Astrocyte (in vitro differentiated cells and primary cell): ENCODE measurements around the gene GGA3. TPM values are rescaled to one million over a fixed set of nuclear protein-coding genes. Genes with fewer than 3 reads are reported as not detected.

ENCODE experiments used
- DNase-seq: peaks from one replicate; pipeline ENCODE4 v3.0.0-alpha.2; 2010; ENCODE audit warnings: low read depth
- FAIRE-seq: peaks from 2 replicates; lab custom pipeline; 2011; peaks lifted over from hg19 to GRCh38; lab: Jason Lieb, UNC
- H2AFZ ChIP-seq: 2 replicates; pipeline ENCODE4 v1.6.0; 2012; ENCODE audit warnings: low read depth, low read length, inconsistent platforms
- H3K27ac ChIP-seq: 2 replicates; pipeline ENCODE4 v1.5.1; 2011; ENCODE audit warnings: low read depth, low read length, inconsistent platforms
- H3K27me3 ChIP-seq: 2 replicates; pipeline ENCODE4 v1.6.0; 2011; ENCODE audit warnings: low read length, inconsistent platforms; ENCODE audit not compliant: insufficient read depth
- H3K36me3 ChIP-seq: 2 replicates; pipeline ENCODE4 v1.5.1; 2011; ENCODE audit warnings: low read length, inconsistent platforms; ENCODE audit not compliant: insufficient read depth
- H3K4me1 ChIP-seq: 2 replicates; pipeline ENCODE4 v1.5.1; 2011; ENCODE audit warnings: low read length, inconsistent platforms; ENCODE audit not compliant: insufficient read depth
- H3K4me2 ChIP-seq: 2 replicates; pipeline ENCODE4 v1.6.0; 2012; ENCODE audit warnings: low read length, inconsistent platforms
- H3K4me3 ChIP-seq: 2 replicates; pipeline ENCODE4 v1.5.1; 2011; ENCODE audit warnings: low read depth, mild to moderate bottlenecking, low read length, inconsistent platforms; ENCODE audit not compliant: insufficient read depth
- H3K79me2 ChIP-seq: 2 replicates; pipeline ENCODE4 v1.6.0; 2012; ENCODE audit warnings: mild to moderate bottlenecking, low read length, inconsistent platforms; ENCODE audit not compliant: insufficient read depth
- H3K9ac ChIP-seq: 2 replicates; pipeline ENCODE4 v1.6.0; 2012; ENCODE audit warnings: mild to moderate bottlenecking, low read length, inconsistent platforms
- H3K9me3 ChIP-seq: 2 replicates; pipeline ENCODE4 v1.5.1; 2012; ENCODE audit warnings: low read depth, mild to moderate bottlenecking, low read length, inconsistent platforms; ENCODE audit not compliant: insufficient read depth
- H4K20me1 ChIP-seq: 2 replicates; pipeline ENCODE4 v1.6.0; 2012; ENCODE audit warnings: low read length, inconsistent platforms; ENCODE audit not compliant: insufficient read depth
- H3K27ac Mint-ChIP-seq: one replicate; pipeline ENCODE4 v1.8.0; 2021; ENCODE audit warnings: mild to moderate bottlenecking, mixed read lengths; ENCODE audit not compliant: unreplicated experiment
- H3K27me3 Mint-ChIP-seq: one replicate; pipeline ENCODE4 v1.8.0; 2021; ENCODE audit warnings: low read depth, mixed read lengths; ENCODE audit not compliant: unreplicated experiment
- H3K36me3 Mint-ChIP-seq: one replicate; pipeline ENCODE4 v1.8.0; 2021; ENCODE audit warnings: low read depth, mixed read lengths; ENCODE audit not compliant: unreplicated experiment
- H3K4me1 Mint-ChIP-seq: one replicate; pipeline ENCODE4 v1.8.0; 2021; ENCODE audit warnings: low read depth, mixed read lengths; ENCODE audit not compliant: unreplicated experiment
- H3K4me3 Mint-ChIP-seq: one replicate; pipeline ENCODE4 v1.8.0; 2021; ENCODE audit warnings: mild to moderate bottlenecking, moderate library complexity, mixed read lengths; ENCODE audit not compliant: unreplicated experiment
- H3K9me3 Mint-ChIP-seq: one replicate; pipeline ENCODE4 v1.8.0; 2021; ENCODE audit warnings: mild to moderate bottlenecking, mixed read lengths; ENCODE audit not compliant: unreplicated experiment
- EZH2 ChIP-seq: IDR thresholded peaks from 2 replicates; pipeline ENCODE4 v1.6.1; 2012; ENCODE audit warnings: mild to moderate bottlenecking, low read length, inconsistent platforms; ENCODE audit not compliant: insufficient read depth
- total RNA-seq: library from RNA; stranded (reverse); gene quantifications from 2 replicates; pipeline ENCODE4 v1.2.1, GENCODE V29; 2021
- TF ChIP-seq, protein P1 (sequence below): IDR thresholded peaks from 2 replicates; pipeline ENCODE4 v1.5.1; 2011; ENCODE audit warnings: low read depth, mild to moderate bottlenecking, inconsistent platforms, low read length, moderate library complexity; ENCODE audit not compliant: insufficient read depth

GGA3 gene
- total RNA-seq, 1 donor from 2014 or later = 25.3 TPM

DNA sequence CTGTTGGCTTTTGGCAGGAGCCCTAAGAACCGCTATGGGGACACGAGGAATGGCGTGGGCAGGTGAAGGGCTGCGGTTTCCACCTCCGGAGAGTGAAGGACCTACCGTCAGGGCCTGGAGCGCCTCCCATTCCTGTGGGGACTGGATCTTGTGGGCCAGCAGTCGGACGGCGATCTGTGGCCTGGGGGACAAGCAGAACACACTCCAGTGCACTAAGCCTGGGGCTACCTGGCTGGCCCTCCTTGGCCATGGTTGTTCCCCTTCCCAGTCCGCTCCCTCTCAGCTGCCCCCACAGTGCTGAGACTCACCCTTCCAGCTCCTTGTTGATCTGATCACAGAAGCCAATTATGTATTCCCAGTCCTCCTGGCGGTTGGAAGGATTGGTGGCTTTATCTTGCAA is 15.0 kb downstream of the GGA3 start:
- Histone ChIP-seq H3K36me3 (peaks cover 20% of the 10 kb centered on the region), H3K9ac (no peak overlapping the region)
- no peak for DNase-seq

DNA sequence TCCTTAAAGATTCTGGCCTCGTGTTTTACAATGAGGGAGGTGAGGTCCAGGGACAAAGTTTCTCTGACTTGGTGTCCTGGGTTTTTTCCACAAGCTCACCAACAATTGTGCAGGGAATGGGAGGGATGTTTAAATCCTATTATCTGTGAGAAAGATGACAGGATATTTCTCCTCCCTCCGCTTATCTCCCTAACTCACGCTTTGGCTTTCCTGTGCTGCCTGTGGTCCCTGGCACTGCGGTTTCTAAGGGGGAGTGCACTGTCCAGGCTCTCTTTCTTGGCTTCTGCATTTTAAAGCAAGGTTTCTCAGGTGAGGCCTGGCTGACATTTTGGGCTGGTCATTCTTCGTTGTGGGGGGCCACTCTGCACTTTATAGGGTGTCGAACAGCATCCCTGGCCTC is 16.4 kb downstream of the GGA3 start:
- H3K27ac ChIP-seq = no peak overlapping the region
- no peak overlapping the region for H3K4me3 Mint-ChIP-seq
- peaks cover 18% of the 10 kb centered on the region for H3K79me2 ChIP-seq
- no peak overlapping the region for H2AFZ ChIP-seq
- H3K9me3 ChIP-seq = no peaks in the 10 kb centered on the region
- no peak for DNase-seq
- no peaks in the 10 kb centered on the region for H3K4me1 ChIP-seq
- H3K4me2 ChIP-seq = no peak overlapping the region
- FAIRE-seq = no peak
- TF ChIP-seq EZH2 = no peak
- TF ChIP-seq, protein P1, sequence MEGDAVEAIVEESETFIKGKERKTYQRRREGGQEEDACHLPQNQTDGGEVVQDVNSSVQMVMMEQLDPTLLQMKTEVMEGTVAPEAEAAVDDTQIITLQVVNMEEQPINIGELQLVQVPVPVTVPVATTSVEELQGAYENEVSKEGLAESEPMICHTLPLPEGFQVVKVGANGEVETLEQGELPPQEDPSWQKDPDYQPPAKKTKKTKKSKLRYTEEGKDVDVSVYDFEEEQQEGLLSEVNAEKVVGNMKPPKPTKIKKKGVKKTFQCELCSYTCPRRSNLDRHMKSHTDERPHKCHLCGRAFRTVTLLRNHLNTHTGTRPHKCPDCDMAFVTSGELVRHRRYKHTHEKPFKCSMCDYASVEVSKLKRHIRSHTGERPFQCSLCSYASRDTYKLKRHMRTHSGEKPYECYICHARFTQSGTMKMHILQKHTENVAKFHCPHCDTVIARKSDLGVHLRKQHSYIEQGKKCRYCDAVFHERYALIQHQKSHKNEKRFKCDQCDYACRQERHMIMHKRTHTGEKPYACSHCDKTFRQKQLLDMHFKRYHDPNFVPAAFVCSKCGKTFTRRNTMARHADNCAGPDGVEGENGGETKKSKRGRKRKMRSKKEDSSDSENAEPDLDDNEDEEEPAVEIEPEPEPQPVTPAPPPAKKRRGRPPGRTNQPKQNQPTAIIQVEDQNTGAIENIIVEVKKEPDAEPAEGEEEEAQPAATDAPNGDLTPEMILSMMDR = no peak
- H3K27ac Mint-ChIP-seq = no peak overlapping the region
- H3K9ac ChIP-seq = no peak overlapping the region
- H3K9me3 Mint-ChIP-seq = no peaks in the 10 kb centered on the region
- peaks cover 24% of the 10 kb centered on the region for H3K36me3 ChIP-seq
- H3K36me3 Mint-ChIP-seq = peaks cover 21% of the 10 kb centered on the region
- H3K27me3 ChIP-seq = no peaks in the 10 kb centered on the region
- peaks cover 7% of the 10 kb centered on the region for H3K4me1 Mint-ChIP-seq
- H4K20me1 ChIP-seq = peaks cover 54% of the 10 kb centered on the region
- no peak overlapping the region for H3K4me3 ChIP-seq
- no peaks in the 10 kb centered on the region for H3K27me3 Mint-ChIP-seq

More for the DNA sequence above, 15.0 kb downstream of the GGA3 start:
- Histone ChIP-seq H3K4me3 (no peak overlapping the region), H4K20me1 (peaks cover 55% of the 10 kb centered on the region), H3K27ac (no peak overlapping the region), H3K4me2 (no peak overlapping the region), H3K27me3 (no peaks in the 10 kb centered on the region), H3K4me1 (no peaks in the 10 kb centered on the region), H3K9me3 (no peaks in the 10 kb centered on the region), H2AFZ (no peak overlapping the region), H3K79me2 (peaks cover 31% of the 10 kb centered on the region)
- Mint-ChIP-seq H3K9me3 (no peaks in the 10 kb centered on the region), H3K4me1 (peaks cover 10% of the 10 kb centered on the region), H3K27ac (no peak overlapping the region), H3K4me3 (no peak overlapping the region), H3K27me3 (no peaks in the 10 kb centered on the region), H3K36me3 (peaks cover 20% of the 10 kb centered on the region)
- no peak for FAIRE-seq
- TF ChIP-seq, protein P1 = no peak
- no peak for TF ChIP-seq EZH2

- H3K4me1 ChIP-seq = no peaks in the 10 kb centered on the region
- FAIRE-seq = no peak
- H3K9me3 Mint-ChIP-seq = no peaks in the 10 kb centered on the region
- DNase-seq = no peak
- no peaks in the 10 kb centered on the region for H3K27me3 ChIP-seq
- no peak overlapping the region for H3K4me2 ChIP-seq
- no peaks in the 10 kb centered on the region for H3K27me3 Mint-ChIP-seq
- peaks cover 21% of the 10 kb centered on the region for H3K36me3 Mint-ChIP-seq
- TF ChIP-seq, protein P1 = no peak
- TF ChIP-seq EZH2 = no peak
- no peaks in the 10 kb centered on the region for H3K4me1 Mint-ChIP-seq
- H3K27ac Mint-ChIP-seq = peak overlapping the region; percentile 10
- H3K79me2 ChIP-seq = peaks cover 11% of the 10 kb centered on the region
- H3K9ac ChIP-seq = no peak overlapping the region
- no peak overlapping the region for H3K4me3 ChIP-seq
- no peak overlapping the region for H2AFZ ChIP-seq
- no peak overlapping the region for H3K27ac ChIP-seq
- peaks cover 51% of the 10 kb centered on the region for H4K20me1 ChIP-seq
- H3K9me3 ChIP-seq = no peaks in the 10 kb centered on the region
- peaks cover 24% of the 10 kb centered on the region for H3K36me3 ChIP-seq
- no peak overlapping the region for H3K4me3 Mint-ChIP-seq
Observed at GRCh38 chr17:75244133-75244866, 17.1 kb downstream of the GGA3 start.
